HG03439 (cell line): ENCODE data around the gene CDC42BPA.
A peak's percentile ranks its signal among the peaks of the same experiment; 100 is the strongest.

ENCODE experiments used
- ATAC-seq: cut with Tn5 transposase; IDR thresholded peaks from one replicate; pipeline ENCODE4 v1.9.1; 2021; ENCODE audit warnings: mild to moderate bottlenecking, moderate library complexity; ENCODE audit not compliant: unreplicated experiment

The CDC42BPA gene

DNA sequence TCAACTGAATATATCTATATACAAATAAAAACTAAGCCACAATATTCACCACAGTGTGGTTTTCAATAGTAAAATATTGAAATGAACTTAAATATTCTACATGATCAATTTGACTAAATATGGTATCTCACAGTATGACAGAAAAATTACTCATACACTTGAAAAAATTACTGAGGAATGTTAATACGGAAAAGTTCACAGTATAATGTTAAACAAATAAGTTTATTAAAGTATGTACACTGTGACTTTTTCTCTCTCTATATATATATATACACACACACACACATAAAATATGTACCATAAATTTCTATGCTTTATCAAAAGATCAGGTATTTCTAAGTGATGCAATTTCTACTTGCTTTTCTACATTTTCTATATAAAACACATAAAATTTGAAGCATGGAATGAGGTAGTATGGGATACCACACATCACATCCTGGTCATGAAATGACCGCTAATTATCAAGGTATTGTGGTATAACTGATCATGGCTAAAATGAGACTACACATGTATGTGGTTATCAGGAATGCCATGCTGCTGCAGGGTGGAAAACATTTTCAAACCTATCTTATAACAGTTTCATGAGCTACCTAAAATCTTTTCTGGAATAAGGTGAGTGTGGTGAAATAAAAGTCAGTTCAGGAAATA, 102.3 kb downstream of the CDC42BPA start:
- ATAC-seq: no peak

DNA sequence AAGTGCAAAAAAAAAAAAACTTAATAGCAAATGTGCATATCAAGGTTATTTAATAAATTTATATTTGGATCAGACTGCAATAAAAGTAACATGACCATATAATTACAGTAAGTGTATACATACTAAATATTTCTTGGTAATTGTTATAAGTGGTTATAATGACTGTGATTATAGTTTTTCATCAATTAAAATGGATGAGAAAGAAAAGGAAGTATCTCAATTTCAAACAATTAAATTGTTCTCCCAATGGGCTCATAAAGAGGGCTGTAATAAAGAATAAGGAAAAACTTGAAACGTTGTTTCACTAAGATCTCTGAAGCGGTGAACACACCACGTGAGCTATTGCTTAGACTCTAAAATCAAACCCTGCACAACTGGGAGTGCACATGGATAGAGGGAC, 104.1 kb downstream of the CDC42BPA start:
- no peak for ATAC-seq

DNA sequence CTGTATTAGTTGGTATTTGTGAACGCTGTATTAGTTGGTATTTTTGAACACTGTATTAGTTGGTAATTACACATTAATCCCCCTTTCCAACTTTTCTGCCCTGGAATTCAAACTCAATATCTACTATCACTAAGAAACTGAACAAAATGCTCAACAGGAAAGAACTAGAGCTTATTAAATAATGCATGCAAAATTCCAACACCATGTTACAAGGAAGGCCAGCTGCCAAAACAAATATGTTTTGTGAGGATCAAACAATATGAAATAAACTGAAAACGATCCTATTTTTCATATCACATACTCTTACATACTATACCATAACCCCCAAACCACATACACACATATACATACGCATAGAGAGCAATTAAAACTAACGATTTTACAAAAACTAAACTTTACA, 104.9 kb downstream of the CDC42BPA start:
- ATAC-seq: no peak

DNA sequence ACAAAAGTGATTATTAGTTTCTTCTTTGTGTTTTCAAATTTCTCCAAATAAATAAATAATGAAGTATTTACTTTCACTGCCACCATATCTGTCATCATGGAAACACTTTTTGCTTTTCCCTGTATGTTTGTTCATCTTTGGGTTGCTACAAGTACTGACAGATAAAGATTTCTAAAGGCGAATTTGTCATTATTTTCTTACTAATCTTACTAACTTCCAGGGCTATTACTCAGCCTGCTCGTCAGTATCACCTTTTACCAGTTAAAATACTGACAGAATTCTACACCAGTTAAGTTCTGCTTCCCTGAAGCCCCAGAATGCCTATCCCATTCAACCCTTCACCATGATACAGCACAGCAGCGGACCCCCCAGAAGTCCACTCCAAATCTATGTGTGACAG, 106.1 kb downstream of the CDC42BPA start:
- no peak for ATAC-seq

DNA sequence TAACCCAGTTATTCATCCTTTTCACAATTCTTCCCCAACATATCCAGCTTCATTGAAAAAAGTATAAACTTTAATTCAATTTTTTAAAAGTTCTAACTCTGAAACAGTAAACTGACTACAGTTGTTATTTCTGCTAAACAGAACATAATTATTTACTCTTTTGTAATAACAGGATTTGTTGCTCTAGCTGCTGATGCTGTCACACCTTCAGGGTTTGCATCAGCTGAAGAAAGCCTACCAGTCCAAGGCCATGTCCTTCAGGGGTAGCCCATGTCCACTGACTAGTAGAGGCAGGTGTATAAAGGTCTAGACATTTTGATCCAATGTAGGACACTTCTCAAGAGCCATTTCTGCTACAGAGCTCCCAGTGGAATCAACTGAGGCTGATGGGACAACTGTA, 107.7 kb downstream of the CDC42BPA start:
- ATAC-seq: no peak

DNA sequence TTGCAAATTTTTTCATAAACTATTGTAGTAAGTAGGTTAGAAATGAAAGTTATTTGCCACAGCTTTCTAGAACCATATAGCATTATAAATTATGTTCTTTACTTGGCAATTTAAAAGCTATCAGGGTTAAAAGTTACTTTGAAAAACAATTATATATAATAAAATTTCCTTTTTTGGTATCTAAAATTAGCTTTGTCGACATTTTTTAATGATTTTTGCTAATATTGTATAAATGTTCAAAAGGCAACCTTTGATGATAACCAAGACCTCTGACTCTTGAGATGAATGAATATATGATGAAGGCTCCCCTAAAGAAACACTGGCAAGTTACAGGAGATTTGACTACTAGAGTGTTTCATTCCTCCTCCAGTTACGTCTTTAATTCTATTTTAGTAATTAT, 121.2 kb downstream of the CDC42BPA start:
- no peak for ATAC-seq

DNA sequence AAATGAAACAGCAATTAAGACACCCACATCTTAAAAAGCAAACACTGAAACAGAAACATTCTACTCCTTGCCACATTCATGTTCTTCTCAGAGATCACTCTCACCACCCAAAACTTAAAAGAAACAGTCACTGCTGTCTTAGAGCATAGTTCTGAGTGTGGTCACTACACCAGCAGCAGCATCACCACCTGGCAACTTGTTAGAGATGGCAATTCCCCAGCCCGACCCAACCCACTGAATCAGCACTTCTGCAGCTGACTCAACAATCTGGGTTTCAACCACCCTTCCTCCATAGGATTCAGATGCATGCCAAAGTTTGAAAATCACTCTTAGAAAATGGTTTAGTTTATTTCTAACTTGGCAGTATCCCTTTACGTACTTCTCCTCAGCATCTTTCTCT, 126.1 kb downstream of the CDC42BPA start:
- ATAC-seq: peak; percentile 63

DNA sequence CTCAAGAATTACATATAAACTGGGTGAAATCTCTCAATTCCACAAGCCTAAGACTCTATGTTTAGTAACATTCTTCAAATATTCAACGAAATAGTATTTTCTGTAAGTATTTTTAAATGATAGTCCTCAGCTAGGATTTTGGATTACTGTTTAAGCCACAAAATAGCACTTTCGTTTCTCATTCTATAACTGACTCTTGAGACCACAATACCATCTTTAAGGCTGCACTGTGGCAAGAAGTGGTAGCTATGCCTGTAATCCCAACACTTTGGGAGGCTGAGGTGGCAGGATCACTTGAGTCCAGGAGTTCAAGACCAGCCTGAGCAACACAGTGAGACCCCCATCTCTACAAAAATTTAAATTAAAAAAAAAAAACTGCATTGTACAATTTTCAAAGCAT, 126.7 kb downstream of the CDC42BPA start:
- ATAC-seq: no peak

DNA sequence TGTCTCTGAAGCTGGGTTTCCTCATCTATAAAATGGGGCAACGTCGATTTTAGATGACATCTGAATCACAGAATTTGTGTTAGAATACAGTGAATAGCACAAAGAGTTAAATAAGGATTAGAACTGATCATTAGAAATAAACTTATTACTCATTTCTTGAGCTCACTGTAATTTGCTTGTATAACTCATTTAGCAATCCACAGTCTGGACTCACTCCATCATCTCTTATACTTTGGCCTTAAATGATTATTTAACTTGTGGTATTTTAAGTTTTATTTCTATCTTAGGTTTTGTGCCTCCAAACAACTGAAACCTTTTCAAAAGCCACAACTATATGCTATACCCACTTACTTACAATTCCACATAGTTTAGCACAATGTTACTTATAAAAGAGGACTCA, 128.0 kb downstream of the CDC42BPA start:
- no peak for ATAC-seq

DNA sequence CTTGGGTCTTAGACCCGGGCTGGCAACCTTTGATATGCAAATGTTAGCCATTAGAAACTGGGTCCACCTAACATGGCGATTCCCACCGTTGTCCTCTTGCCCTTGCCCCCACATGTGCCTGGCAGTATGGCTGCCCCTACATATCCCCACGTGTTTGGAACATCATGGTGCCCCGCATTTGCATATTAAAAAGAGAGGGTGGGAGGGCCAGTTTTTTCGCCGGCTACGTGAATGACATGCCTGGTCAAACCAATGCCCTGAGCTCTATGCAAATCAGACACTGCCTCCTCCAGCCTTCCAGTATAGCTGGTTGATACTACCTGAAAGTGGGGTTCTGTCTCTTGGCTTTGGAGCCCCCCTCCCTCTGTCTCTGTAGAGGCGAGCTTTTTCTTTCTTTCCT, 133.0 kb downstream of the CDC42BPA start:
- no peak for ATAC-seq

DNA sequence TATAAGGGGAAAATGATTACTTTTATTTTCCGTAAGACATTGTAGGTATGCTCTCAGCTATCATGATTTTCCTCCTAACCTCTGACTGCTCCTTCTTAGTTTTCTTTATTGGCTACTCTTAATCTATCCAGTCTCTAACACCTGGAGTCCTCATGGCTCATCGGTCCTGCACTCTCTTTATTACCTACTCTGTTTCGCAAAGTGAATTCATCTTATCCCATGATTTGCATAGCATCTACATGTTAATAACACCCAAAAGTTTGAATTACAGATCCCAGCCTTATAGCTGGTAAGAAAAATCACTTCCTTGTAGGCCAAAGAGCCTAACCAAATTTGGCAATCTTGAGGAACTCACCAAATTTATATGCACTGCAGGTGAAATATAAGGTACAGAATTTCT, 136.3 kb downstream of the CDC42BPA start:
- ATAC-seq: no peak

DNA sequence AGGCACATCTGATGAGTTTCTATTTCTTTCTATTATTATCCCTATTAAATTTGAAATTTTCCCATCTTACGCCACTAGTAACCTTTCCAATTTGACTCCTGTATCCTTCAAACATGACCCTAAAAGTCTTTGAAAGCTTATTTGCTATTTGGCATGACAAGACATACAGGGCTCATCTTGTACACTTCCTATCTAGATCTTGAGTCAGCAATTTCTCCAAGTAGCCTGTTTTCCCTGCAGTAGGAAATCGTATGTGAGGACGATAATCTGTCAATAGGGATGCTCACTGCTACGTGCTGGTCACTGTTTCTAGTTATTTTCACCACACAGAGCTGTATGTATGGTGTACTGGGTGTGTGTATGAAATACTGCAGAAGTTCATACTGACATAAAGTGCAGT, 142.7 kb downstream of the CDC42BPA start:
- ATAC-seq: no peak

DNA sequence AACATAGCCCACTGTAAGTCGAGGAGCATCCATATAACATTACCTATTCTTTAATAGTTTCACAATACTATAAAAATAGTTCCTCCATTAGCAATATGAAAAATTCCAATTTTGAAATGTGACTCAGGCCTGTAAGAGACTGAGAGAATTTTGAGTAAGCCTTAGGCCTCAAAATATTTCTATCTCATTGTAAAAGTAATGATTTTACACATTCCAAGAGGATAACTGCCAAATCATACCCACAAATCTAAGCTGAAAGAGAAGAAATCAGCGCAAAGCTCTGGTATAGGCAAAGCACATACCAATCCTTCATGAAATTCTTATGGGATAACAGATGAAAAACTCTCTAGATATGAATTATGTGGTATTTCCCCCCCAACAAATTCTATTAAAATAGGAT, 144.1 kb downstream of the CDC42BPA start:
- no peak for ATAC-seq

DNA sequence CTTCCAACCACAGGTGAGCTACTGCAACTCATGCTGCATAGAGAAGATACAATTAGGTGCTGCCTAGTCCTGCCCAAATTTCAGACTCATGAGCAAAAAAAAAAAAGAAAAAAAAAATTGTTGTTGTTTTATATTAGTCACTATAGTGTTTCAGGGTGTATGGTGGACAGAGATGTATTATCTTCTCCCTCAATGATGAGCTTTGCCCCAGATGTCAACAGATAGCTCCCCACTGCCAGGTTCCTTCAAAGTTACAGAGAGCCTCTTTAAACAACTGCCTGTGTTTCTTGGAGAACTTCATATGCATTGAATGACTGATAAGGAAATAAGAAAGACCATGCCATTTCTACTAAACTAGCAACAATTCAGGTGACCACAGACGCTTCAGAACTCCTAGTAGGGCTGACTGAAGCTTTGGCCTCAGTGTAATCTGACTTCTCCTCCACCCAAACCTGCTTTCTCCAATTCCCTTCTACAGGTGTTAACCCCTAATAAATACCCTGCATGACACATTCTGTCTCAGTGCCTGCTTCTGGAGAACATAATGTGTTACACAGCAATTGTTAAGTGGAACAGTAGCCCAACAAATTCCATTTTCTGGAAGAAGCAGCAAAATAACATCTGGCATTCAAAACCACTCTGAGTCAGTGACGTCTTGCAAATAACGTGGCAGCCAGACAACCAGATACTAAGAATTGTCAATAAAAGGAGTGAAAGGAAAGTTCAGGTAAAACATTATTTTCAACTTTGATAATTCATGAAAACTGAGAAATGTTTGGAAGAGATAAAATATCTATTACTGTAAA, 147.7 kb downstream of the CDC42BPA start:
- no peak for ATAC-seq

DNA sequence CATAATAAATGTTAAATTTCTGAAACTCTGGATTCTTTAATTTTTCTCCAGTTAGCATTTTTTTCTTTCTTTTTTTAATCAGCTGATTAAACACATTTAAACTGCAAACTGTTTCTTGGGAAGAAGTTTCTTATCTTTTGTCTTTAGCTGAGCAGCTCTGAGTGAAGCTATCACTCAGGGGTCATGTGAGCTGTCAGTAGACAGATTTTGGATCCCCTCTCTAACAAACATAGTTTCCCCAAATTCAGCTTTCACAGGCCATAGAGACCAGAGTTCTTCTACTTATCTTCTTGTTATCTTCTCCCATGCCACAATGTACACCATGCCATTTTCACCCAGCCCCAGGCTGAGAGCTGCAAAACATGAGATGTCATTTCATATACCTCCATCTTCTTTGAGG, 148.9 kb downstream of the CDC42BPA start:
- ATAC-seq: no peak

DNA sequence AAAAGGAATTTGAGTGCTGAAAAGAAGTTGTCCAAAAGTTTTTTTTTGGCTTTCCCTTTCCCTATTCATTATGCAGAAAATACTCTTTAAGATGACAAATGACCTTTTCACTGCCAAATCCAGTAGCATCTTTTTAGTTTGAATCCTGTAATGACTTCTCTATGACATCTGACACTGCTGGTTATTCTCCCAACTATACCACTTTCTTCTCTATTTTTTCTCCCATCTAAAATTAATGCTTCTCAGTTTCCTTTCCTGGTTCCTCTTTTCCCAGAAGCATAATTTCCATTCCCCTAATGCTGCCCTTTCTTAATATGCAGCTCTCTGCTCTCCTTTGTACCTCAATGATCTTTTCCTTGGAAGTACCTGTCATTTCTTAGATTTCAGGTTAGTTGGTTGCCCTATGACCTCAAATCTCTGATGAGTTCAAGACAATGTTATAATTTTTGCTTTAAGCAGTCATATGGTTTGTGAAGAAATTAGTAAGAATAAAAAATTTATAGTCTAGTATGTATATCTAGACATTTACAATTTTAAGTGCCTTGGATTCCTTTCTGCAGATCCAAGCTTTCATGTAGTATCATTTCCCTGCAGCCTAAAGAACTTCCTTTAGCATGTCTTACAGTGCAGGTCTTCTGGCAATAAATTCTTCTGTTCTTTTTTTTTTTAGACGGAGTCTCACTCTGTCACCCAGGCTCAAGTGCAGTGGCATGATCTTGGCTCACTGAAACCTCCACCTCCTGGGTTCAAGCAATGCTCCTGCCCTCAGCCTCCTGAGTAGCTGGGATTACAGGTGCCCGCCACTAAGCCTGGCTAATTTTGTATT, 150.8 kb downstream of the CDC42BPA start:
- ATAC-seq: no peak

DNA sequence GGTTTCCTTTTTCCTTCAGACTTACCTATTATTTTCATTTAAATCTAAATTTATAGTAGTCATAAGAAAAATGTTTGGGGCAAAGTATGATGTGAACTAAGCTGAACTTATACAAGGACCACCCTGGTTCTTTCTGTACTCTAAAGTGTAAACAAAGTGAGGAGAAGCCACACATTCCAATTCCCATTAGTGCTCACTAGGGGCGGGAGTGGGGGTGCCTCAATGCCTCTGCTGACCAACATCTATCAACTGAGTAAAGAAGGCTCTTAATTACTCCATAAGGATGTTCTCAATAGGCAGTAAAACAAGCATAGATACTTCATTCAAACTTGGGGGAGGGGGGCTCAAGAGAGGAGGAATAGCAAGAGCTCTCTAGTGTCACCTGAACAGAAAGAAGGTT, 151.7 kb downstream of the CDC42BPA start:
- ATAC-seq: no peak

DNA sequence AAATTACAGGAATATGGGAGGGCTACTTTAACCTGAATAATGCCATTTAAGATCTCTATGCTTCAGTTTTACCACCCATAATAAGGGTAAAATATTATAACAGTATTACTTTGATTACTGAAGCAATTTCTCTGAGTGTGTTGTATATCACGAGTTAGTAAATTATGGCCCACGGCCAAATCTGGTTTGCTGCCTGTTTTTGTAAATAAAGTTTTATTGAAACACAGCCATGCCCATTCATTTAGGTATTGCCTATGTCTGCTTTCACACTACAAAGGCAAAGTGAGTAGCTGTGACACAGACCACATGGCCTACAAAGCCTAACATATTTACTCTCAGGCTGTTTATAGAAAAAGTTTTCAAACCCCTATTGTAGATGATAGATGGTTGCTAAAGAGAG, 156.8 kb downstream of the CDC42BPA start:
- ATAC-seq: no peak

DNA sequence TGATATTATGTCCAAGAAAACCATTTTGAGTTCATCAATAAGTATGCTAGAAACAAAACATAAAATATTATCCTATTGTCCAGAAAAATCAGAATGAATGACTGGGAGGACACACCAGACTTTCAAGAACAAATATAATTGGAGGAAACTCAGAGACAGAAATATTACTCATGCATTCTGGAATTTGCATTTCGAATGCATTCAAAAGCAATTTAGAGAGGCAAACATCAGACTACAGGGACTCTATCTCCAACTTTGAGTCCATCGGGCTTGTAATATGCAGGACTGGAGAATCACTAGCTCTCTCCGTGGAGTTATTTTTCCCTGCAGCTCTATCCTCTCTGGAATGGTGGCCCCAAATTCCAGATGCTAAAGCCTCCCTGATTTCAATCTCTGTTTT, 161.8 kb downstream of the CDC42BPA start:
- no peak for ATAC-seq

DNA sequence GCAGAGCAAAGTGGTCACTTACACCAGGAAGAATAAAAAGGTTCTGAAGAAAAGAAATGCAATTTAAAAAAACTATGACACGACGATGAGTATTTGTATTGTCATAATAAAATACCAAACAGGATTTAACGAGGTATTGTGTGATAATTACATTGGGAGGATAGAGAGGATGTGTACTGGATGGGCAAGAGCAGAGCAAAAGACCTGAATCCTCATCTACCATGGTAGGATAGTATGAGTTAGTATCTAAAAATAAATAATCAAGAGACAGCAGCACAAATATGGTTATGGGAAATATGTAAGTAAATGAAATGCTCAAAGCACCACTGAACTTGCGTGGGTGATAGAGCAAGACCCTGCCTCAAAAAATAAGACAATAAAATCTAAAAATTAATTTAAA, 162.6 kb downstream of the CDC42BPA start:
- ATAC-seq: no peak

DNA sequence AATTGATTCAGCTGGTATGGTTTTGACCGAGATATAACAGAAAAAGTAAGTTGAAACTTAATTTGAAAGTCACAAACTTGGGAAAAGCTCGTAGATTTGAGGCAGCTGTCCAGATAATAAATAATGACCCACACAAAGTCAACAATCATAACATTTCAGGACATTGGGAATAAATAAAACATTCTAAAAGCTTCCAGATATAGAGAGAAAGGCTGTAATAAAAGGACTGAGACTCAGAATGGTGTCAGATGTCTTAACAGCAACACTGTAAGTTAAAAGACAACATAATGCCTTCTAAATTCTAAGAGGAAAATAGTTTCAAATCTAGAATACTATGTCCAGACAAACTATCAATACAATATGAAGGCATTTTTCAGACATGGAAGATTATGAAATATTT, 163.3 kb downstream of the CDC42BPA start:
- ATAC-seq: no peak

DNA sequence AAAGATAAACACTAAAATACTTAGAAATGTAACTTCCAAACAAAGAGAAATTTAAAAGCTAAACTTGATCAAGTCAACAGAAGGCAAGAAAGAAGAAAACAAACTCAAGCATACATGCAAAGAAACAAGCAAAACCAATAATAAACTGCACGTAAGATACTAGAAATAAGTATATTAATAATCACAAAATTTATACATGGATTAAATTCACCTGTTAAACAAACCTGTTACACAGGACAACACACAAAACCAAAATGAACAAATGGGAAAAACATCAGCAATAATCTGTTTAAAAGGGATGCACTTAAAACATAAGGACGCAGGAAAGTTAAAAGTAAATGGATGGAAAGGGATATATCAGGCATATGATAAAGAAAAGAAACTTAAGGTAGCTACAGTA, 165.8 kb downstream of the CDC42BPA start:
- no peak for ATAC-seq
